NCI-H1417 treated with DMSO at 0.1 percent for 48 hours (cell line): ENCODE measurements around the gene LYRM4.

Experiments
- DNase-seq: peaks from one replicate; lab custom pipeline; 2025; lab: John Stamatoyannopoulos, UW

The LYRM4 gene

GRCh38 chr6:5246141-5247097, 14.3 kb downstream of the LYRM4 start:
- DNase-seq: no peak

- no peak for DNase-seq
Observed at GRCh38 chr6:5243069-5243468, 17.7 kb downstream of the LYRM4 start.

DNA sequence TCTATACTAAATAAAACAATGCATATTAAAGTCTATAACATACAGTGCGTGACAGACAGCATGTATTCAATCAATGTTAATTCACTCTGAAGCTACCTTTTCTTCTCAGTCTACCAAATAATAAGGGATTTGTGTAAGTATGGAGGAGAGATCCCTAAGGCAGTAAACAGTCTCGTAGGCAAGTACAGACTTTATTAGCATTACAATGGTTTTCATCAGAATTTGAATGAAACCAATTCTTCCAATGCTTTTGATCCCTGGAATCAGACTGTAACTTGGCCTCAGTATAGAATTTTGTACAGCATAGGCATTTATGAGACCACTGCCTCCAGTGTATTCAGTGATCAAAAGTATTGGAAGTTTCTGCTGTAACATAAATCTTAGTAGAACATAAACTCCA, 19.5 kb downstream of the LYRM4 start:
- DNase-seq: no peak

GRCh38 chr6:5238336-5238735, 22.4 kb downstream of the LYRM4 start:
- DNase-seq: no peak

- no peak for DNase-seq
Observed at GRCh38 chr6:5237805-5238204, 22.9 kb downstream of the LYRM4 start.

DNA sequence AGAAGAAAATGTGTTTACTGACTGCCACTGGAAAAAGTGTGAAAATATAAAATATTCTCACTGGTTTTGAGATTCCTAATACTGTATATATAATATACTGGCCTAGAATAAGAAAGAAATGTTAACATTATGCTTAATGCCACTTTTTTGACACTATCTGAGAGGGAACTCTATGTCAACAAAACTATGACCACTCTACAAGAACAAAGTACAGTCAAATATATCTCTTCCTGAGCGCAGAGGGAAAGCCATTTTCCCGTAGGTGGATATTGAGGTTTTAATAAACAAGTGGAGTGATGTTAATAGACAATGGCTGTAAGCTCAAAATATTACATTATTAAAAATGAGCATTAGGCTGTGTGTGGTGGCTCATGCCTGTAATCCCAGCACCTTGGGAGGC, 24.9 kb downstream of the LYRM4 start:
- DNase-seq: no peak

DNA sequence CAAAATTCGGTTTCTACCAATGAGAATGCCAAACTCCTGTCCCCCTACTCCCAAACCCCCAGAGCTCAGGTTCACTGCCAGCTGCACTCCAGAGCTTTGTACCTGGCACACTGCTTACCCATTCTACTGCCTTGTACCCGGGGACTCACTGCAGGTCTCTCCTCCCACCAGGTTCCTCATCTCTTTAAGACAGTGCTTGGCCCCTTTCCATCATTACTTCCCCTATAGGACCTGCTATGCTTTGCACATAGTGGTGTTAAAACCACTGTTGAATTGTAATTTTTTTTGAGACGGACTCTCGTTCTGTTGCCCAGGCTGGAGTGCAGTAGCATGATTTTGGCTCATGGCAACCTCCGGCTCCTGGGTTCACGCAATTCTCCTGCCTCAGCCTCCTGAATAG, 25.9 kb downstream of the LYRM4 start:
- DNase-seq: no peak

DNA sequence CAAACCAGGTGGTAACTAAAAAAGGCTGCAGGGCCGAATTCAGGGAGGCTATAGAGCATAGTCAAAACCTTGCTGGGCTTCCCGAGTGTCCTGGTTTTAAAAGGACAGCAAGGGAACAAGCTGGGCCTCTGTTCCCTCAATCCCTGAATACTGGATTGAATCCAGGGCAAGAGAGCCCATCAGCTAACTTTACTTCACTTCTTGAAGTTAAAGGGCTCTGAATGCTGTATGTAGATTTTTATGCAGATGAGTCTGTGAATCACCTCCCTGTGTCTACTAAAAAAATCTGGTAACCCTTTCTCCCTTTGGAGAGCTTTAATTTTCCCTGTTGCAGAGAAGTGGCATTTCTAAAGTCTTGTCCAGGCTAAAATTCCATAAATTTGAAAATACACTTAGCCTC, 29.5 kb downstream of the LYRM4 start:
- no peak for DNase-seq

DNA sequence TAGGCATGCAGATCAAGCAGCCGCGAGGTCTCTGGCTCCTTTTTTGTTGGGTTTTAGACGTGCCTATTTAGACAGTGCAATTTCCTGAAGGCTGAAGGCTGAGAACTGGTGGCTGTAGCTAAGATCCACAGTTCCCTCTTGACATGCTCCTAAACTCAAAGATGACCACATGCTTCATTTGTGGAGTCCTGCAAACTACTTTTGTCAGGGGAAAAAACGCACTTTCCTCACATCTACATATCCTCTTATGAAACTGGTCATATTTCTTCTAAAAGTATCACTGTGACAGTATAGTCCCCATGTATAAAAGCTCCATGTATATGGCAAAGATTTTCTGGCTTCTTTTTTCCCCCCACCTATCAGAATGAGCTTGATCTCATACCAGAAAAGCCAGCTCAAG, 30.7 kb downstream of the LYRM4 start:
- no peak for DNase-seq

- DNase-seq: no peak
Observed at GRCh38 chr6:5229356-5229755, 31.4 kb downstream of the LYRM4 start.

- no peak for DNase-seq
Observed at GRCh38 chr6:5223309-5223708, 37.4 kb downstream of the LYRM4 start.

DNA sequence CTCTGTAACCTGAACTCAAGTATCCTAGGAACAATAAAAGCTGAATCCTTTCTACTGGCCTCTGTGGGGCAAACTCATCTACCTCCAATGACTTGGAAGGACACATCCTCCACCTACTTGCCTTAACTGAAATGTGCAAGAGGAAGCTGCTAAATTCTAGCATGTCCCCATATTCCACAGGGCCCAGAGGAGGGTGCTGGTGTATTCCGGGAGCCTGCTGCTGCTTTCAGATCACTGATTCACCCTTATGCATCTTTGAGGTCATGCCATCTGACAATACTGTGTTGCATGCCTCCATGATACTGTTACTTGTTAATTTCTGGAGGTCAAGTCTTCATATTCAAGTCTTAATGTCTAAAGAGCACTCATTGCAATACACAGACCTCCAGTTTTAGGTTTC, 40.3 kb downstream of the LYRM4 start:
- no peak for DNase-seq

GRCh38 chr6:5219011-5219691, 41.6 kb downstream of the LYRM4 start:
- DNase-seq: no peak

- DNase-seq: no peak
Observed at GRCh38 chr6:5217356-5217755, 43.4 kb downstream of the LYRM4 start.

GRCh38 chr6:5215799-5216198, 45.0 kb downstream of the LYRM4 start:
- no peak for DNase-seq

- no peak for DNase-seq
Observed at GRCh38 chr6:5215159-5215558, 45.6 kb downstream of the LYRM4 start.

- DNase-seq: no peak
Observed at GRCh38 chr6:5214570-5215052, 46.1 kb downstream of the LYRM4 start.

GRCh38 chr6:5213836-5214235, 46.9 kb downstream of the LYRM4 start:
- no peak for DNase-seq

- no peak for DNase-seq
Observed at GRCh38 chr6:5211492-5211891, 49.3 kb downstream of the LYRM4 start.

- DNase-seq: no peak
Observed at GRCh38 chr6:5208471-5208971, 52.2 kb downstream of the LYRM4 start.

- no peak for DNase-seq
Observed at GRCh38 chr6:5208057-5208456, 52.7 kb downstream of the LYRM4 start.

- DNase-seq: no peak
Observed at GRCh38 chr6:5206920-5207561, 53.7 kb downstream of the LYRM4 start.
